GM19452 (cell line): ENCODE results near the gene SIX4.
A peak's percentile ranks its signal among the peaks of the same experiment; 100 is the strongest.
"Not testable (repeated sequence)": the region's sequence is repeated elsewhere in the genome, so short reads cannot be mapped to it uniquely, and the experiment has no call there.

ENCODE experiments used
- ATAC-seq: cut with Tn5 transposase; IDR thresholded peaks from one replicate; pipeline ENCODE4 v1.9.1; 2021; ENCODE audit not compliant: unreplicated experiment

SIX4 gene

DNA sequence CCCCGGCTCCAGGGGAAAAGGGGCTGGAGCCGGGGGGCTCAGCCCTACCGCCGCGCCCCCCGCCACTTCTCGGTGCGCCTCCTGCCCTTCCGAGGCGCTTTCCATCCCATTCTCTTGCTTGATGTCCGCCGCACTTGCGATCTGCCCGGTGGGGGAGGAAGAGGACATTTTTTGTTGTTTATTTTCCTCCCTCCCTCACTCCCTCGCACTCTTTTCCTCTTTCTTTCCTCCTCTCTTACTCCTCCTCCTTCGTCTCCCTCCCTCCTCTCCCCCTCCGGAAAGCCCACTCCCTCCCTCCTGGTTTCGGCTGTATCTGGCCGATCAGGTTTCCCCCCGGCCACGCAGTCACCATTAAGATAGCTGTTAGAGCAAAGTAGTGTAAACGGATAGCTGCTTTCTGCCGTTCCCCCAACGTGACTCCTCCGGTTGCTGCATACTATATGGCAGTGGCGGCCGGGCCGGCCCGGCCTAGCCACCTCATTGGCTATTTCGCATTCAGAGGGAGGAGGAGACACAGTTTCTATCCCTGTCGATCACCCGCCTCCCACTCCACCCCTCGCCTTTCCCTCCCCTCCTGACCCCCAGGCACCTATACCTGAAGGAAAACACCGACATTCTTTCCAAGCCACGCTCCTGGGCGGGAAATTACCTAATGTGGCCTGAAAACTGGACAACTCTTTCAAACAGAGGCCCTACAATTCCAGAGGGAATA is at the start of gene SIX4:
Gene SIX4 (minus strand): TSS at position 445 of the 712 bp plus-strand sequence. CDS start 277 bp downstream, at position 168.
- no peak for ATAC-seq

DNA sequence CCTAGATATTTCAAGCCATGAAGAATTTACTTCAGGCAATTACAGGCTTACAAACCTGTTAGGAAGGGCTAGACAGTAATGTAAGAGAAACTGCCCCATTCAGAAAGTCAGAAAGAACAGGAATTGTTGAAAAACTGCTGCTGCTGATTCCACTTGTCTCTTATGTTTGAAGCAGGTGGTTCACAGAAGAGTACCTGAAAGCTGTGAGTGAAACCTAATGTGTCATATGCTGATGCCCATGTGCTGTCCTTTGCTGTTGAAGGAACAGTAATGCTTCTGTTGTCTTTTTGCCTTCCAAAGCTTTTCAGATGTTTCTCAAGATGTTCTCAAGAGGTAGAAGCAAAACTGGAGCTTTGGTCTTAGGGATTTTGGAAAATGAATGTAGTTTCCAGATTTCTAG is 49.4 kb upstream of the SIX4 start:
- ATAC-seq: no peak

DNA sequence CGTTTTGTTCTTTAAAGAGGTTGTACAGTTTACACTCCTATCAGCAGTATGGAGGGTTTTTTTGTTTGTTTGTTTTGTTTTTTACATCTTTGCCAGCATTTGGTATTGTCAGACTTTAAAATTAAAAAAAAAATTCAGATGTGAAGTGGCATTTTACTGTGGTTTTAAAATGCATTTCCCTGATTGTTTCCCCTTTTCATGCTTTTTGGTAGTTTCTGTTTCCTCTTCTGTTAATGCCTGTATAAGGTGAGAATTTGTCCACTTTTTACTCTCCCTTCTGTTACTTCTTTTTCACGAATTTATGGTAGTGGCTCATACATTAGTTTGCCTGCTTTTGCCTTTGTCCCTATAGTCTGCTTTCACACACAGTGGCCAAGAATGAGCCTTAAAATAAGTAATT is 47.0 kb upstream of the SIX4 start:
- ATAC-seq: no peak

DNA sequence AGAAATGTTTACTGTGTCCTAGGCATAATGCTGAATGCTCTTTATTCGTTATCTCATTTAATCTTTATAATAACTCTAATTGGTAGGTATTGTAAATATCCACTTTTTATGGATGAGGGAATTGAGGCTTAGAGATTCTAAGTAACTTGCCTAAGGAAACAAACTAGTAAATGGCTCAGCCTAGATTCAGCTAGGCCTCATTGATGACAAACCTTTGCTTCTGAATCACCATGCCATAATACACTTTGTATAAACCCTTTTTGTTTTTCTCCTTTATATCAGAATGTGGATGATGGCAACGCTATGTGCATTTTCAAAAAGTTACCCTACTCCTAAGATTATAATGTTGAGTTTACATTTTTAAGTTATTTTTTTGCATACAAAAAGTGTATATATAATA is 44.5 kb upstream of the SIX4 start:
- ATAC-seq: no peak

DNA sequence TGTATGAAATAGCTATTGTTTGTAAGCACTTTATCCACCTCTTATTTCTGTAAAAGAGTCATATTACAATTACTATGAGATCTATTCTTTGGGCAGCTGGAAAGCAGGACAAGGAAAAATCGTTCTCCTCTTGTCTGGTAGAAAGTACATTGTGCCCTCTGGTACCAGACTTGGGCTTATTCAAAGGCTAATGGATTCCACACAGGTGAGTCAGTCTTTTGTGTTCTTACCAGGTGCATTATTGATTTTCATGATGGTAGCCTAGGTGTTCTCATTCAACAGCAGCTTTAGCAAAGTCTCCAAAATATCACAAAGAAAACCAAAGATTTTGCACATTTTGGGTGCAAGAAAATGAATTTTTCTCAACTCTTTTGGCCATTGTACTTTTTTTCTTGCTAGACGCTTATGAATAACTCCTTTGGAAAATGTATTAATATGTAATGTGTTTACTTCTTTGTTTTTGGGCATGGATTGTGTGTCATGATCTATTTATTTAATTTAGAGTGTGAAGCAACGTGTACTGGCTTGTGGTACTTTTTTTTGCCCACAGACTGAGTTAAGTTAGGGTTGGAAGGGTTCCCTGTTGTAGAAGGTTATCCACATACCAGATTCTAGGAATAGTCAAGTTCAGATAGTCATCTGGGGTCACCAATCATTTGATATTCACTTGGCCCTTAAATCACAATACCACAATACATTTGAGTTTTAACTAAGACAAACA is 36.7 kb upstream of the SIX4 start:
- no peak for ATAC-seq

DNA sequence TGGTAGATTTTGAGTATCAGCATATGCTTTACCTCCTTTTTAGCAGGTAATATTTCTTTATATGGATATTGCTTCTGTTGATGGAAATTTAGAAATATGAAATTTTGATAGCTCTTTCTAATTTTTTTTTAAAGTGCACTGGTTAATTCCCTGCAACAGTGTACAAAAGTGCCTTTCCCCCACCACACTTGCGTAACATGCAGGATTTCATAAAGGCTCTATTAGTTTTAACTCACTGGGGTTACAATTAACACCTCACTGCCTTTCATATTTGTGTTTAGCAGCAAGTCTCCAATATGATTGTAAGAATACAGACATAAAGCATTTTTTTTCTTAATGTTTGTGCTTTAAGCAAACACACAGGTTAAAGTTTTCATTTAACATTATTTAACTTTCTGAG is 36.1 kb upstream of the SIX4 start:
- ATAC-seq: no peak

DNA sequence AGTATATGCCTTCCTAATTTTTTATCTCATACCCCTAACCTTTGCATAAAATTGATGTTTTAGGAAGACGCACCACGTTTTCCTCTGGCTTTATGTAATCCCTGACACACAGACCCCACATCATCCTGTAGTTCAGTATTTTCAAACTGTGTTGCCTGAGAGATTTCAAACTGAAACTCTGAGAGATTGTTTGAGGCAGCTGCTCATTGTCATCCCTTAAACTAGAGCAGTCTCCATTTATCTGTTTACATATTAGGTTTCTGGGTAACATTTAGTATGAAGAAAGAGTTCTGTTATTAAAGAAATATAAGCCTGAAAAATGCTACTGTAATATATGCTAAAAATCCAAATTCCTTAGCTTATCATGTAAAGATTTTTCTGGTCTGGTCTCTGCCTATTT is 34.7 kb upstream of the SIX4 start:
- no peak for ATAC-seq

DNA sequence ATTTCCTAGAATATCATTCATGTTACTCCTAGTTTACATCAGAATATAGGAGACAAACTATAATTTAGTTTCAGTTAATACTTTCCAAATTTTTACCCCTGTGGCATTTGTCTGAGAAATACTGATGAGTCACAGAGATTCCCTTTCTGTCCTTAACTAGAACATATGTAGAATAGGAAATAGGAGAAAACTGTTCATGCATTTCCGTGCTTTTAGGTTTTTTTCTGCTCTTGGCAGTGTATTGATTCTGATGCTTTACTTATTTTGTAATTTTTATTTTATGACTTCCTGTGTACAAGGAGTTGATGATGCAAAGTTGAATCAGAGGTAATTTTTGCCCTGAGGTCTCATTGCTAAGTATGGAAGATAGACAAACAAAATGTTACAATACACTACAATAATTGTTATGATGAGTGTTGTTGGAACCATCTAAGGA is 33.4 kb upstream of the SIX4 start:
- no peak for ATAC-seq

DNA sequence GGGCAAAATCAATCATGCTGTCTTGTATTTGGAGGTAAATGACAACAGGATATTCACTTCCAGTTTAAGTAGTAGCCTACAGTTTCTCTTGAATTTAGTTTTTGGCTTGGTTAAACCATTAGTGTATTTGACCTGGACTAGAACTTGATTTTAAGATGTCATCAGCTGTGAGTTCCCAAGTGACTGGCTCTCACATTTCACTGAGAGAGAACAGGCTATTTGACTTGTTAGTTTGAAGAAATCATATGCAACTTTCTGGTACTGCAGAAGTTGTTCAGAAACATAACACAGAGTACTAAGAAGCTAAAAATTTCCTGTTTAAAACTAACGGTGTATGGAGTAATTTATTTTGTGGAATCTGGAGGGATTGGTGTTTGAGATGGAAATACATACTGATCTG is 32.7 kb upstream of the SIX4 start:
- no peak for ATAC-seq

DNA sequence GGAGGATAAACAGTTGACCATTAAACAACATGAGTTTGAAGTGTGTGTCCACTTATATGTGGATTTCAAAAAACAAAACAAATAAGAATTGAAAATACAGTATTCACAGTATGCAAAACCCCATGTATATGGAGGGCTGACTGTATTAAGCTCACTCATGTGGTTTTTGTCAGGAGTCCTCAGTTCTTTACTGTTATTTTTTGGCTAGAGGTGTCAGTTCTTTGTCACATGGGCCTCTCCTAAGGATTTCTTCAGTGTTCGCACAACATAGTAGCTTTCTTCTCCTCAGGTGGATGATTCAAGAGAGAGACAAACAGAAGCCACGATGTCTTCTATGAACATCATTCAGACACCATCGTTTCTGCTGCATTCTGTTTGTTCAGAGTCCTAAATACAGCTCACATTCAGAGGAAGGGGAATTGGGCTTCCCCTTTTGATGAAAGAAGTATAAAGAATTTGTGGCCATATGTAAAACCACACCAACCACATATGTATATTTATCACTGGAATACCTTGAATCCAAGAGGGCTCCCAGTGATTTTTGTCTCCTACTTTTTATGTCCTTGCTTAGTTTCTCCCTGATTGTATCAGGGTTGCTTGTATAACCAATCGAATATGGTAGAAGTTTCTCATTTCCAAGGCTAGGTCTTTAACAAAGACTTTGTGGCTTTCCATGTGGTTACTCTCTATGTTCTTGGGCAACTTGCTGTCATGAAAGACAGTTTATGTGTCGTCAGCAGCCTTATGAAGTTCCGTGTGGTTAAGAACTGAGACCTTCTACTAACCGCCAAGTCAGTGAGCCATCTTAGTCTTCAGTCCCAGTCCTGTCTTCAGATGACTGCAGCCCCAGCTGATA is 29.3 kb upstream of the SIX4 start:
- peak; percentile 97 for ATAC-seq

DNA sequence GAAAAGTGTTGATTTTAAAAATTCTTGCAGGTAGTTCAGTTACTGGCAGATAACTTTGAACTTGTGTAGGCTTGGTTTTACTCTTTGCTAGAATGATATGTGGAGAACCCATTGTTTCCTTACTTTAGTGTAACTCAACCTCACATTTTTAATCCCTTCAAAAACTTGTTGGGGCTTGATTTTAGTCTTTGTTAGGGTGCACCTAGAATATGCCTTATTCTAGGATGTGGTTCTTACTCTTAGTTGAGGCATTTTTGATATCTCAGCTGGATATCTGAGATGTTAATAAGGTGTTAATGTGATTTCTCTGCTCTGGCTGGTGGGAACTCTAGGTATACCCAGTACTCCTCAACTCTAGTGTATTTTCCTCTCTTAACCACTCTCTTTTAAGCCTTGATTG is 20.4 kb upstream of the SIX4 start:
- no peak for ATAC-seq

DNA sequence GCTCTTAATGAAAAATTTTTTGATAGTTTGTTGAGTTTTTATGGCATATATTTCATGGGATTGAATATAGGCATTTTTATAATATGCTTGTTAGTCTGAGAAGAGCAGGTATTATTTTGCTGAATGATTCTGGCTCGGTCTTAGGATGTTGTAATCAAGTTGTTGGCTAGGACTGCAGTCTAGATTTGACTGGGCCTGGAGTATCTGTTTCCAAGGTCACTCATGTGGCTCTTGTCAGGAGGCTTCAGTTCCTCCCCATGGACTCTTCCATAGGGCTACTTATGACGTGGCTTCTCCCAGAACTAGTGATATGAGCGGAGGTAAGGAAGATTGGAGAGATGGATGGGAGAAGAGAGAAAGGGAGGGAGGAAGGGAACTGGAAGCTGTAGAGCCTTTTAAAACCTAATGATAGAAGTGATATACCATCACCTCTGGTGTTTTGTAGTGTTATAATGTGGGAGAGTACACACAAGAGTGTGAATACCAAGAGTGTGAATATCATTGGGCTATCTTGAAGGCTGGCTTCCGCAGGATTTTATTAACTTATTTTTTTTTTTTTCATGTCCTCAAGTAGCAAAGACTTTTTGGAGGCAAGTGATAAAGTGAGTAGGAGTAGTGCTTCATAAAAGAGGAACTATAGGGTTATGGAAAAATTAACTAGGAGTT is 14.8 kb upstream of the SIX4 start:
- ATAC-seq: no peak

DNA sequence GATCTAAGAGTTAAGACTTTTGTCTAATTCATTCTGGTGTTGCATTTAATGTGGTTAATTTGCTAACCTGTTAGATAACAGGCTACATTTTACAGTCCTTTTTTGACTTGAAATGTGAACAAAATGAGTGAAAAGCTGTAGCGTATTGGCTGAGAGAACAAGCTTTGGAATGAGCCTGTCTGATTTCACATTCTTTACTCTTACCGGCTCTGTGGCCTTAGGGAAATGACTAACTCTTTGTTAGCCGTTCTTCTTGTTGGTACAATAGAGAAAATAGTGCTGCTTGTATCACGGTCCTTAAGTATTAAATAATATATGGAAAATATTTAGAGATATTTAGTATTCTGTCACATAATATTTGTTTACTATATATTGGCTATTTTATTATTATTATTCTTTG is 12.3 kb upstream of the SIX4 start:
- no peak for ATAC-seq

DNA sequence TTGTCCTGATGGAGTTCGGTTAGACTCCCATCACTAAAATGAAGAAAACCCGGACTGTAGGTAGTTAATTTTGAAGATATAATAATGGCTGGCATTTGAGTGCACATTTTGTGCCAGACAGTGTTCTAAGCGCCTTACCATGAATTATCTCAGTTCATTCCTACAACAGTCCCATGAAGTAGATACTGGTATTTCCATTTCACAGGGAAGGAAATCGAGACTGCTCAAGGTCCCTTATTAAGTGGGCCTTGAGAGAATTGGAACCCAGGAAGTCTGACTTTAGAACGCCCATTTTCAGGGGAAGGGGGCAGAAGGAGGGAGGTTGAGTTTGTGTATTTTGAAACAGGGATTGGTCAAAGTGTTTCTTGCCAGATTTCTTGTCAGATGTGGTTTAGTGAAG is 11.3 kb upstream of the SIX4 start:
- ATAC-seq: no peak

DNA sequence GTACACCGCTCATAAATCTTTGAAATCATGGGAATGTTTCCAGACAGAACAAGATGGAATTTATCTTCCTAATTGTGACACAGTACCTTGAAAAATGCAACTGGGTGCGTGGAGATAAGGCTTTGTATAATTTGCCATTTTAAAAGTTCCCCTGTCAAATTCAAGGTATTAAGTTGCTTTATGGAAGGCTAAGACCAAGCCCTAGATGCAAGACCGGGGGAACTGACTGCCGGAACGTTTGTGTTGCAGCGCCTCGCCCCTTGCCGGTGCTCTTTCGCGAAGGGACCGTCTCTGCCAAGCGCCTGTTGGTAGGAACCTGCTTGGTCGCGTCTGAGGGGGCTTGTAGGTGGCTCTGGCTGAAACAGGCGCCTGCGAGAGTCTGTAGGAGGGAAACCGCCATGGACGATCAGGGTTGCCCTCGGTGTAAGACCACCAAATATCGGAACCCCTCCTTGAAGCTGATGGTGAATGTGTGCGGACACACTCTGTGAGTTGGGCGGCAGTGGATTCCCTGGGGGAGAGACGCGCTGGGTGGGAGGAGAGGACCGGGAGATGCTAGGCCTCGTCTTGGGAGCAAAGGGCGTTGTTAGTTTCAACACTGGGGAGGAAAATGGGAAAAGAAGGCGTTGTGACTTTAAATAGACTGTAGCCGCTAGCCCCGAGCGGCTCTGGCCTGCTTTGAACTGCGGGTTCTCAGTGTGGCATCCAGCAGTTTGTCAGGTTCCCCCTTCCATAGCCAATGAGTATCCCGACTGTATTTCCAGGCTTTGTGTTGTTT is 10.5 kb upstream of the SIX4 start, which contains the start of gene MNAT1:
Gene MNAT1 (plus strand): TSS at position 297 of the 778 bp plus-strand sequence. CDS start 102 bp downstream, at position 399.
- ATAC-seq: peak; percentile 98

DNA sequence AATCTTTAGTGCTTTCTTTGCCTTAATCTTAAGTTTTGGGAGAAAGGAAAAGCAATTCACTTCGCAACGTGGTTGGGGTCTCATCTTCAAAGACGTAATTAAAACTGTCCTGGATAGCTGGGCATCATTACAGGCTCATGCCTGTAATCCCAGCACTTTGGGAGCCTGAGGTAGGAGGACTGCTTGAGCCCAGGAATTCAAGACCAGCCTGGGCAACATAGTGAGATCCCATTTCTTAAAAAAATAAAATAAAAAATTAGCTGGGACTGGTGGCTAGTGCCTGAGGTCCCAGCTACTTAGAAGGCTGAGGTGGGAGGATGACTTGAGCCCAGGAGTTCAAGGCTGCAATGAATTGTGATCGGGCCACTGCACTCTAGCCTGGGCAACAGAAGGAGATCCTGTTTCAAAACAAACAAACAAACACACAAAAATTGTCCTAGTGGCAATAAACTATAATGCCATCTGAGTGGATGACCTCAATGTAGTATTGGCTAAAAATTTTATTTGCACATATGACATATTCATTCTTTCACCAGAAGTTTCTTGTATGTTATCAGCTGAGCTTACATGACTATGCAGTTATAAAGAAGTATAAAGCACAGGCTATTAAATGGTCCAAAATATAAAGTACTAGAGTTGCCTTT is 8.8 kb upstream of the SIX4 start:
- no peak for ATAC-seq

DNA sequence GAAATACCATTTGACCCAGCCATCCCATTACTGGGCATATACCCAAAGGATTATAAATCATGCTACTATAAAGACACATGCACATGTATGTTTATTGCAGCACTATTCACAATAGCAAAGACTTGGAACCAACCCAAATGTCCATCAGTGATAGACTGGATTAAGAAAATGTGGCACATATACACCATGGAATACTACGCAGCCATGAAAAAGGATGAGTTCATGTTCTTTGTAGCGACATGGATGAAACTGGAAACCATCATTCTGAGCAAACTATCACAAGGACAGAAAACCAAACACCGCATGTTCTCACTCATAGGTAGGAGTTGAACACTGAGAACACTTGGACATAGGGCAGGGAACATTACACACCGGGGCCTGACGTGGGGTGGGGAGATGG is 7.1 kb upstream of the SIX4 start:
- ATAC-seq: not testable (repeated sequence)

DNA sequence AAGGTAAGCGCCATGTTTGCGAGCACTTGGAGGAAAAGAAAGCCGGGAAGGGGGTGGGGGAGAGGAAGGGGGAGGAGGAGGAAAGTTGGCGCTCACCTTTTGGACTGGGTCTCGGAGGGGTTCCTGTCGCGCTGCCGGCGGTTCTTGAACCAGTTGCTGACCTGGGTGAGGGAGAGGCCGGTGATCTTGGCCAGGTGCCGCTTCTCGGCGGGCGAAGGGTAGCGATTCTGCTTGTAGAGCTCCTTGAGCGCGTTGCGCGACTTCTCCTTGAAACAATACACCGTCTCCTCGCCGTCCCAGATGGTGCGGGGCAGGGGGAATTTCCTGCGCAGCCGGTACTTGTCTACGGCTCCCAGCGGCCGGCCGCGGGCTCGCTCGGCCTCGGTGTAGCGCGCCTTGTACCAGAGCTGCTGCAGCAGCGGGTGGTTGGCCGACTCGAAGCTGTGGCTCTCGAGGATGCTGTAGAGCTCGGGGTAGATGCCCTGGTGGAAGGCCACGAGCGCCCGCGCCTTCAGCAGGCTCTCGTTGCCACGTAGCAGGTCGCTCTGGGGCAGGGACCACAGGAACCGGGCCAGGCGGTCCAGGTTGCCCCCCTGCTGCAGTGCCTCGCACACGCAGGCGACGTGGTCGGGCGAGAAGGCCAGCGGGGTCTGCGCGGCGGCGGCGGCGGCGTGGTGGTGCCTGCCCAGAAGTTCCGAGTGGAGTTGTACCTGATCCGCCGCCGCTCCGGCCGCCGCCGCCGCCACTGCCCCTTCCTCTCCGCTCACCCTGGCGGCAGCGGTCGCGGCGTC is 840 bp downstream of the SIX4 start:
- no peak for ATAC-seq
